NCI-H2029 (cell line): Measurements from ENCODE around the gene SLC25A36.

ENCODE experiments used
- DNase-seq: peaks from one replicate; lab custom pipeline; 2025; lab: John Stamatoyannopoulos, UW

The SLC25A36 gene, protein sequence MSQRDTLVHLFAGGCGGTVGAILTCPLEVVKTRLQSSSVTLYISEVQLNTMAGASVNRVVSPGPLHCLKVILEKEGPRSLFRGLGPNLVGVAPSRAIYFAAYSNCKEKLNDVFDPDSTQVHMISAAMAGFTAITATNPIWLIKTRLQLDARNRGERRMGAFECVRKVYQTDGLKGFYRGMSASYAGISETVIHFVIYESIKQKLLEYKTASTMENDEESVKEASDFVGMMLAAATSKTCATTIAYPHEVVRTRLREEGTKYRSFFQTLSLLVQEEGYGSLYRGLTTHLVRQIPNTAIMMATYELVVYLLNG

DNA sequence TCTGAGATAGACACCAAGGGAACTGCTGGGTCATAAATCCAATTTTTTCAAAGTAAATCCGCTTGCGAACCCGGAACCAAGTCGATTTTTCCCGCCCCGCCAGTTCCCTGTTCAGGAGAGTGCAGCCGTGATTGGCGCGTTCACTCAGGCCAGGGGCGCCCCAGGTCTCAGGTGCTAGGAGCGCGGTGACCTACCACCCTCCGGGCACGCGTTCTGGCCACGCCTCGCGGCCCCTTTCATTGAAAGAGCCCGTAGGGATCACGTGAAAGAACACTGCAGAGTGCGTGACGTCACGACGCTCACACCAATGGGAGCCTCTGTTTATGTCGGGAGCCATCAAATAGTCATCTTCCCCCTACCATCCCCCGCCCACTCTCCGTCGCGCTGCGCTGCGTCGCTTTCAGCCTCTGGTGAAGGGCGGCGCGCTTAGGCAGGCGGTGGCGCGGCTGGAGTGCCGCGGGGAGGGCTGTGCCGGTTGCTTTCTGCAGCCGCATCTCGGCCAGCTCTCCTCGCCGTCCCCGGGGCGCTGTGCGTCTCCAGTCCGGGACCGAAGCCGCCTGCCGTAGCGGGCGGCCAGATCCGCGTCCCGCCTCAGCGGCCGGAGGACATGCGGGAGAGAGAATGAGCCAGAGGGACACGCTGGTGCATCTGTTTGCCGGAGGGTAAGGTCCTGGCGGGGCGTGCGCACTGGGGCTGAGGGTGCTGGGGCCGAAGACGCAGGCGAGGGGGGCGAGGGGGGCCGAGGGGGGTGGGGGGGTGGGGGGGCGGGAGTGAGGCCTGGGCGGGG is at the start of gene SLC25A36:
Gene SLC25A36, plus strand, starts transcription at position 403 of the 787 bp plus-strand sequence. Its CDS starts 219 bp downstream, at position 622.
- peak; percentile 99 for DNase-seq

DNA sequence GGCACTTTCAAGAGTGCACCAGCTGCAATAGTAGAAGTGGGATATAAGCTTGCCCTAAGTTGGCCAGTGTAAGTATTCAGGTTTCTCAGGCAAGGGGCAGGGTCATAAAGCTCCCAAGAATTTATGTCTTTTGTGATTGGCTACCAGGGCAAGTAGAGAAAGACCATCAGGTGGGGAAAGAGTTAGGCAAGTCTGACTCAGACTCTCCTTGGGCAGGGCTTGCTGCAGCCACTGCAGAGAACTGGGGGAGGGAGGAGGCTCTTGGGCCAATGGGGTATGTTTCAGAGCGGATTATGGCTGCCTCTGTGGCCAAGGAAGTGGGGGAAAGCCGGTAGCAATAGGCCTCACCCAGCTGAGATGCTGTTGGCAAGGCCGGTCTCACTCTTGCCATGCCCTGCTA is 44.6 kb upstream of the SLC25A36 start:
- DNase-seq: no peak

DNA sequence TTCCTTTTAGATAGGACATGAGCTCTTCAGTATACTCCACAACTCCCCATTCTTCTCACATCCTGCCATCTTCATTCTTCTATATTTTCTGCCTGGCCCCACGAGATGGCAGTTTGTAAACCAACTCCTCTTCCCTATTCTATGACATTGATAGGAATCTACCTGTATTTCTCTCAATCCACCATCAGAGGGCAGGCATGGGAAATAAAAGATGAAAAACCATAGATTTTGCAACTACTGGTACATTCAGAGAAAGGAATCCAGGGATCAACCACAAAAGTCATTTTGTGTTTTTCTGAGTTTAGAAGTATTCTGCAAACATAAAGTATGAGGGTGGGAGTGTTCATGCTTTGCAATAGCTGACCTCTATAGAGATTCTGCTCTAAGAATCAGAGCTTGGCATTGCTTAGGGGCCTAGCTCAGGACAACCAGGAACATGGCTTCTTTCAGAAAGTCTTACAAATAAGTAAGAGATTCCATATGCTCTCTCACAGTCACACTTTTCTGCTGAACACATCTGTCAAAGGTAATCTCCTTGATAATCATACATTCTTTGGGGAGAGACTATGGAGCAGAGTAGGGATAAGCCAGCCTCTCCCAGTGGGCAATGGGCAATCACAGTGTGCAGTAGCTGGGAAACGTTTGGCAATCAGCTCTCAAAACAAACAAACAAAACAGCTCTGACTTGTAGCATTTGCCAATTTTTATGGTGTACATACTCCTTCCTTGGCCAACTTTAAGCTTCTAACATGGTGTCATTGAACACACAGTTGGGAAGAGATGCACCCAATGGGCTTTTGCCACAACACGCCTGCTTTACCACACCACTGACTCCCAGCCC is 43.1 kb upstream of the SLC25A36 start:
- DNase-seq: peak; percentile 45

DNA sequence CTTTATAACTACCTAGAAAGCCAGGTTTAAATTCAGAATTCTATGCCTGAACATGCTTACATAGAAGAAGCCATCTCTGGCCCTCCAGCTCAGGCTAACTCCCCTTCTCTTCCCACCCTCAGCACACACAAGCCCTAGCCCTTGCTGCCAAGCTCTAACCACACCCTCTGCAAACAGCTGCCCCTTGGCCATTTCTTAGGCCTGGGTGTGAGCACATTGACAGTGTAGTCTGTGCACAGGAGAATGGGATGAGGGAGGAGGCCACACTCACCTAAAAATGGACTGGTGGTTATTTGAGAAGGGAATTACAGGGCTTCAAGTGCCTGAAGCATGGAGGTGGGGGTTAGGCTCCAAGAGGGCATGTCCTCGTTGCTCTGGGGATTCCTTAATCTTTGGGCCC is 42.3 kb upstream of the SLC25A36 start:
- no peak for DNase-seq

DNA sequence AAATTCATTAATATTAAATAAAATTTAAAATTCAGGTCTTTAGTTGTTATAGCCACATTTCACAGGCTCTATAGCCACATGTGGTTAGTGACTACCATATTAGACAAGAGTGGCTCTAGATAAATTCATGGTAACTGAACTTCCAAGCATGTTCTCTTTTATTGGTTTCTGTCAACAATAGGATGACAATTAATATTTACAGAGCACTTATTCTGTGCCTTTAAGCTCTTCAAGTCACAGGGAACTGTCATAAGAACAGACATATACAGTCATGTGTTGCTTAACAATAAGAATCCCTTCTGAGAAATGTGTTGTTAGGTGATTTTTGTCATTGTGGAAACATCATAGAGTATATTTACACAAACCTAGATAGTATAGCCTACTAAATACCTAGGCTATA is 38.8 kb upstream of the SLC25A36 start:
- DNase-seq: no peak

DNA sequence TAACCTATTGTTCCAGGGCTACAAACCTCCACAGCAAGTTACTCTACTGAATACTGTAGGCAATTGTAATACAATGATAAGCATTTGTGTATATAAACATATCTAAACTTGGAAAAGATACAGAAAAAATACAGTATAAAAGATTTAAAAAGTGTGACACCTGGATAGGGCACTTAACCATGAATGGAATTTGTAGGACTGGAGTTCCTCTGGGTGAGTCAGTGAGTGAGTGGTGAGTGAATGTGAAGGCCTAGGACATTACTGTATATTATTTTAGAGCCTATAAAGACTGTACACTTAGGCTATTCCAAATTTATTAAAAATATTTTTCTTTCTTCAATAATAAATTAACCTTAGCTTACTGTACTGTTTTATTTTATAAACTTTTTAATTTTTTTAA is 38.4 kb upstream of the SLC25A36 start:
- DNase-seq: no peak

DNA sequence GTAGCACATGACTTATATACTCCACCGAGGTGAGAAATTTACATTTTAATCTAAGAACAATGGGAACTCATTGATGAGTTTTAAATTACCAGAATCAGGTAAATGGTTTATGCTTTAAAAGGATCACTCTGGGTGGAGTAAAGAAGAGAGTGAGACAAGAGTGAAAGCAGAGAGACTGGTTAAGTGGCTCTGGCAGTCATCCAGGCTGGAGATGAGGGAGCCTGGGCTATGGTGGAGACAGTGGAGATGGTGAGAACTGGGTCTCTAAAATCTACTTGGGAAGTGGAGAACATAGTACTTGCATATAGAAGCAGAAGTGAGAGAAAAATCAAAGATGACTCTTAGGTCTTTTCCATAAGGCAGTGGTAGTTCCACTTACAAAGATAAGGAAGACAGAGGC is 37.1 kb upstream of the SLC25A36 start:
- DNase-seq: peak; percentile 71

DNA sequence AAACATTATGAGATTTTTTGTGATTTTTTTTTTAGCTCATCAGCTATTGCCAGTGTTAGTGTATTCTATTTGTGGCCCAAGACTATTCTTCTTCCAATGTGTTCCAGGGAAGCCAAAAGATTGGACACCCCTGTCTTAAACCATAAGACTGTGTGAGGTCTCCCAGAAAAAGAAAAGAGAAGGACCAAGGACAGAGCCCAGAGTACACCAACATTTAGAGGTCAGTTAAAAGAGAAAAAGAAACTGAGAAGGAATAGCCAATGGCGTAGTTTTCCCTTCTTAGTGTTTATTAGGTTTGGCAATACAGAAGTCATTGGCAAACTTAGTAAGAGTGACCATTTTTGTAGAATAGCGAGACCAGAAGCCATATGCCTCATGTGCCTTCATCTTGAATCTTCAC is 36.1 kb upstream of the SLC25A36 start:
- DNase-seq: no peak

DNA sequence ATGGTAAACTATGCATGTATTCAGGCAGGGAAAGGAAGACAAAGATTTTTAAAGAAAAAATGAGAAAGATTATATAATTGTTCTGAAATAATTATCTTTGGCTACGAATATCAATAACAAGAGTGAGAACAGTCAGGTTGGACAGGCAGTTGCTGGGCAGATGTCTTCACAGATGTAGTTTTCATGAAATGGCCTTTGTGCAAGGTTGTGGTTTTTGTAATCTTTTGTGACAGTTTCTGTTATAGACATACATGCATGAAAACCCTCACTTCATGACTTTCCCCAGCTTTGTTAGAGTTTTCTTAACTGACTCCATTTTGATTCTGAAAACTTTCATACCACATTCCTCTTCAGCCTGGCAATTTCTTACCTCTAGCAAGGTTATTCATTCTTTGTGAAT is 34.9 kb upstream of the SLC25A36 start:
- no peak for DNase-seq

DNA sequence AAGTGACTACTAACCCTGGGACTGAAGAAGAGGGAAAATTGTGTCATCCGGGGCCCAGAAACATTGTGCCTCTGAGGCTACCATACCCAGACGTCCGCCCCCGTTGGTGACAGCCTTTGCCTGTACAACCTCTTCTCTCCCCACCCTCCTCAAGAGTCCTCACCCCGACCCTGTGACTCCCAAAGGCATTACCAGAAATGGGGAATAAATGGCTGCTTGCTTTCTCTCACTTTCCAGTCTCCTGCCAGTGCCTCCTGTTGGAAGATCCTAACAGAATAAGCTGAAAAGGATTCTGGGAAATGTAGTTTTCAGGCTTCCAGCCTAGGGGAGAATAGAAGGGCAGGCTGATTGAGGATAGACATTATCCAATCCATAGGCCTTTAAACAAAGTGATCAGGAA is 30.8 kb upstream of the SLC25A36 start:
- DNase-seq: no peak

DNA sequence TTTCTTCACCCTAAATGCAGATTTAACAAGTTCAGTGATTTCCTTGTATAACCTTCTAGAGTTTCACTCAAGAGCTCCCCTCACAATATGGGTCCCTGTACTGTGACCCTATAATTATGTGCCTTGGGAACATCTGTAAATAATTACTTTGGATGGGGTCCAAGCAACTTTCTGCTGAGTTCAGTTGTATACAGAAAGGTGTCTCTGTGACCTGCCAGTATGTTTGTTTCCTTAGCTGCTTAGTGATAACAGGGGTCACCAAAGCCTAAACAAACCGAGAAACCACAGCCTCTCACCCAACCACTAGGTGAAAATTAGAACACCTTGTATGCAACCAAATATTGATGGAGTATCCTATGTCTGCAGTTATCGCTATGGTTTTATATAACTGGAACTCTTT is 29.8 kb upstream of the SLC25A36 start:
- peak; percentile 40 for DNase-seq

DNA sequence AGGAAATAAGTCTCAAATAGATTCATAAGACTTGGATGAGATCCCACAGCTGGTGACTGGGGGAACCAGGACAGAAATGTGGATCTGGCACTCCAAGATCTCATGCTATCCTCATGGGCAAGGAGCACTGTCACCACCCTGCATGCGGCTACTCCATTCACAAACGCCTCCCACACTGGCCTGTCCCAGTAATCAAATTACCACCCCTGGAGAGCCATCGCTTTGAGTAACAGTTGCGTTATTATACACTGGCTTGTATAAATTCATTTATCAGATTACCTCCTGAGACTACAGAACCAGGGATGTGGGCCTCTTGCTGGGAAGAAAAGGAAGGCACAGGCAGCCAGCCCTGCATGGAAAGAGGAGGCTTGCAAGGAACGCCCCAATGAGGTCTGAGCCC is 27.9 kb upstream of the SLC25A36 start:
- DNase-seq: no peak

DNA sequence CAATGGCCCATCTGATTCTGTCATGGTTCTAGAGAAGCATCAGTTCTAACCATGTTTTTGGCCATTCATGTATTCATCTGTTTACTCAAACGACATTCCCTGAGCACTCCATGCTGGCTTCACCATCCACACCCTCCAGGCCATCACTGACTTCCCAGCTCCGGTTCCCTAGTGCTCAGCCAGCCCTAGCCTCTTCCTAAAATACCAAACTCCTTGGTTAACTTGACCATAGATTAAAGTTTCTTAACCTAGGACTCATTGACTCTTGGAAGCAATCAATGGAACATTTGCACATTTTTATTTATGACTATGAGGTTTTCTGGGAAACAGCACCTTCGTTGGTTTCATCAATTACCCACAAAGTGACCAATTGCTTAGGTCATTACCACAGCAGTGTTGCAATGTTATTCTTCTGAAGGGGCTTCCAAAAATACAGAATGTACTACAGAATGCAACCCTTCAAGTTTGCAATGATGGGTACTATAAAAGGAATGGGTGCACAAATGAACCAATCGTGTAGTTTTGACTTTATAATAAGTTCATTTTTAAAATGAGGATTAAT is 27.2 kb upstream of the SLC25A36 start:
- DNase-seq: no peak

DNA sequence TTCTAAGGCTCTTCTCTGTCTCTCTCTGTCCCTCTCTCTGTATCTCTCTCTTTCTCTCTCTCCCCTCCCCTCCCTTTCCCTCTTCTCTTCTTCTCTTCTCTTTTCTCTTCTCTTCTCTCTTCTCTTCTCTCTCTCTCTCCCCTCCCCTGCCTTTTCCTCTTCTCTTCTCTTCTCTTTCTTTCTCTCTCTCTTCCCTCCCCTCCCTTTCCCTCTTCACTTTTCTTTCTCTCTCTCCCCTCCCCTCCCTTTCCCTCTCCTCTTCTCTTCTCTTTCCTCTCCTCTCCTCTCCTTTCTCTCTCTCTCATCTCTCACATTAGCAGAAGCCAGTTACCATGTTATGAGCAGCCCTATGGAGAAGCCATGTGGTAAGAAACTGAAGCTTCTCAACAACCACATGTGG is 25.0 kb upstream of the SLC25A36 start:
- no peak for DNase-seq

DNA sequence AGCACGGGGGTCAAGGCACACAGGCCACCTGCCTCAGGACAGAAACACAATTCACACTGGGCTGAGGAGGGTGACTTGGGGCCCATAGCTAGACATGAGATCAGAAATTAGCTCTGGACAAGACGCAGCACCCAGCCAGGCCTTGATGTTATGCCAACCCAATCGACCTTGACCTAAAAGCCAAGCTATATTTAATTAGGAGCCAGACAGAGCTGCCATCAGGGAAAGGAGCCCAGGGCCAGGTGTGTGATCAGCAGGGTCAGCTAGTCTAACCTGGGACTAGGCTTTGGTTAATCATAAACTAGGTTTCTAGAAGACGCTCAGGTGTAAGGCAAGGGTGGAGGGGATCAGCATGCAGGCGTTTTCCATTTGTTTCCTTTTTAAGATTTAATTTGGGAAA is 23.9 kb upstream of the SLC25A36 start:
- DNase-seq: no peak

DNA sequence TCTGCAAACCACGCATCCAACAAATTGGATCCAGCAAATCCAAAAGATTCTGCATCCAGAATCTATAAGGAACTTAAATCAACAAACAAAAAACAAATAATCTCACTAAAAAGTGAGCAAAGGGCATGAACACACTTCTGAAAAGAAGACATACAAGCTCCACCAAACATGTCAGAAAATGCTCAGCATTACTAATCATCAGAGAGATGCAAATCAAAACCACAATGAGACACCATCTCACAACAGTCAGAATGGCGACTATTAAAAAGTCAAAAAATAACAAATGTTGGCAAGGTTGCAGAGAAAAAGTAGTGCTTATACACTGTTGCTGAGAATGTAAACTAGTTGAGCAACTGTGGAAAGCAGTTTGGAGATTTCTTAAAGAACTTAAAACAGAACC is 21.6 kb upstream of the SLC25A36 start:
- DNase-seq: no peak

DNA sequence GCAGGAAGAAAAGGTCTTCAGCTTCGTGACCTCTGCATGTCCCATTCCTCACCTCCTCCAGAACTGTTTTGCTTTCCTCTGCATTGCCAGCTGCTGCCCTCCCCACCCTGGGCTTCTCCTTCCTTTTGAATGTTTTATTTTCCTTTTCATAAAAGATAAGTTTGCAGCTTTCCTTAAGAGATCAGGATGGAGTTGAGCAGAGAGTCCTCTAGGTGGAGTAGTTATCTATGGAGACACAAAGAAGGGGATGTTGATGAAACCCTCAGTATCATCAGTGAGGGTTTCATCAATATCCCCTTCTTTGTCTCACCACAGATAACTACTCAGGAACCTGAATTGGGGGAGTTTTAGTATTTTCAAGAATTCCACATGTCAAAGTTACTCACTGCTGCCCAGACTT is 19.0 kb upstream of the SLC25A36 start:
- DNase-seq: no peak

DNA sequence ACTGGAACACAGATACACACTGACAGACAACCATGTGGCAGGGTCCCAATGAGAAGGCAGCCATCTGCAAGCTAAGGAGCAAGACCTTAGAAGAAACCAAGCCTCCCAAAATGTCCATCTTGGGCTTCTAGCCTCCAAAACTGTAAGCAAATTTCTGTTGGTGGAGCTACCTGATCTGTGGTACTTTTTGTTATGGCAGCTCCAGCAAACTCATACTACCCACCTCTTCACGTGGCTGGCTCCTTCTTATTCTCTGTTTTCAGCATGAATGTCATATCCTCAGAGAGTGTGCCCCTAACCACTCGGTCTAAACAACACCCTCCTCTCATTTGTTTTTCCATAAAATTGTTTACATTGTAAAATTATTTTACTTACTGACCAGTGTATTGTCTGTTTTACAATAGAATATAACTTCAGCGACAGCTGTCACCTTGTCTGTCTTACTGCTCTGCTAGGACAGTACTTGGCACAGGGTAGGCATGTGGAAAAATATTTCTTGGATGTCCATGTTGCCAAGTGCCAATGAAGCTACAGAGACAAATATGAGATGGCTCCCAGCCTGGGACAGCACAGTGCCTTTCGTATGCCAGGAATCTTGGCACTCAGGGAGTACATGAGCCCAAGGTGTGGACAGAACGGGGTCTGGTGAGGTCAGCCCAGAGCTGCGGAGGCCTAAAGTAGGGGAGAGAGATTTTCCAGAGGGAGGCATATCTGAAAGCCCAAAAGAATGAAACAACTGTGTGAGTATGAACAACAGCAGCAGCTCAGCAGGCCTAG is 17.4 kb upstream of the SLC25A36 start:
- DNase-seq: no peak

DNA sequence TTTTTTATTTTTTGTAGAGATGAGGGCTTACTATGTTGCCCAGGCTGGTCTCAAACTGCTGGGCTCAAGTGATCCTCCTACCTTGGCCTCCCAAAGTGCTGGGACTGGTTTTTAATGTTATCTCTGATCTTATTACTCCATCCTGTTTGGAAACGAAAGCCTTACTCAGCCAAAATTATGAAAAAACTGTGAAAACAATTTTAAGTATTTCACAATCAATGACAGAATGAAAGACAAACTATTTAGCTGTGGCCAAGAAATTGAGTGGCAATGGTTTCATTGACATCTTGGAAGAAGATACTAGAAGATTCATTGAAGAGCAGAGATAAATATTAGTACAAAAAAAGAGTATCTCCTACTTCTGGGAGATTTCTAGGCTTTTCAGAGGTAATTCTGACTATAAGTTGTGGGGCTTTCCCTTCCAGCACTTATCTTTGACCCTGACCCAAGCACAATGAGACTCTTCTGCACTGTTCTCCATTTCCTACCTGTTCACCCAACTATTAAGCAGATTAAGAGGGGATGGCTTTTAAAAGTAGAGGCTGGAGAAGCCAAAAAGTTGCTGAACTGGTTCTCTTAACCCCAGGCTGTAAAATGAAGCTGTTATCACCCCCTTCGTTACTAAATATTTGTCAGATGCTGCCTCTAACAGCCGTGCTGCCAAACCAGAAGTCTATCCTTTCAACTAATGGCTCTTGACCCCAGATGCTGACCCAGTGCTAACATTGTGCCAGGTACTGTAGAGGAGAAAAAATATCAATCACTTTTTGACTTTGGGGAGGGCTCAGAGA is 14.2 kb upstream of the SLC25A36 start:
- no peak for DNase-seq

DNA sequence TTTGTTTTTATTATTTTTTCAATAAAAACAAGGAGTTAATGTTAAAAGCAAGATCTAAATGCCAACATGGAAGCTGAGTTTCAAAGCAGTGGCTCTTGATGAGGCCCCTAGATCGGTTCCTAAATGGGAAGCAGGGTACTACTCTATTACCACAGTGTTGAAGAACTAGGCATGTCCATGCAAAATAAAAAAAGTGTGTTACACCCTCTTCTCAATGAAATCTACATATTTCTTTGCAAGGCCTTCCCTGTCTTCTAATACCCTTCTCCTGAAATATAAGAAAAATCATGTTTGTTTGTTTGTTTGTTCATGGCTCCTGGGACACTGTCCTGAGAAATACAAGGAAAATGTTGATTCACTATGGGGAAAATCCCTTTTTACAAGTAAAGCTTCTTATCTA is 12.2 kb upstream of the SLC25A36 start:
- DNase-seq: no peak

DNA sequence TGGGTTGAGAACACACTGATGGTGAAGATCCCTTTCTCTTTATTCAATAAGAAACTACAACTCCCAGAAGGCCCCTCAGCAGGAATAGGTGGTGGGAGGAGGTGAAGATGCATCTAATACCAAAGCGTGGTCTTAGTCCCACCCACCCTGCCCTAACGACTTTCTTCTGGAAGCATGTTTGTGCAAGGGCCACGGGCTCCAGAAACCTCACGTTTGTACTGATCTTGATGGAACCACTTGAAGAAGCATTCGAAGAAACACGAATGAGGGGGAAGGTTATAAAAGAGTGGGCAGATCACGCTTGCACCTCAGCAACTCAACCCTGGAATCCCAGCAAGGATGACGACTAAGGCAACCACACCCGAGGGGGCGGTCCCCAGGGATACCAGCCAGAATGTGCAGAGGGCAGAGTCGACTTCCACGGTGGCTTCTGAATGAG is 10.6 kb upstream of the SLC25A36 start:
- no peak for DNase-seq
